Kidney epithelial cell (primary cell): ENCODE results near the gene EIF2AK2. TPM values are rescaled to one million over a fixed set of nuclear protein-coding genes. Genes with fewer than 3 reads are reported as not detected.

ENCODE experiments used
- DNase-seq: peaks from one replicate; pipeline ENCODE4 v3.0.0-alpha.2; 2010; ENCODE audit warnings: low read depth
- H3K27me3 ChIP-seq: 2 replicates; pipeline ENCODE4 v1.6.0; 2011; ENCODE audit warnings: low read length; ENCODE audit not compliant: control insufficient read depth, insufficient read depth
- H3K36me3 ChIP-seq: 2 replicates; pipeline ENCODE4 v1.5.1; 2011; ENCODE audit warnings: low read length; ENCODE audit not compliant: control insufficient read depth, insufficient read depth
- H3K4me3 ChIP-seq: 2 replicates; pipeline ENCODE4 v1.5.1; 2011; ENCODE audit warnings: low read depth, mild to moderate bottlenecking, control low read depth, low read length
- total RNA-seq: library from RNA; depleted of rRNA; stranded (reverse); fragments of >200 nt; gene quantifications from 2 replicates; pipeline ENCODE4 v1.2.3, GENCODE V29; 2015
- TF ChIP-seq, protein P1 (sequence below): IDR thresholded peaks from 2 replicates; pipeline ENCODE4 v1.5.1; 2011; ENCODE audit warnings: mild to moderate bottlenecking, moderate library complexity, low read length, control low read depth, inconsistent platforms; ENCODE audit not compliant: insufficient read depth, poor library complexity, severe bottlenecking

The EIF2AK2 gene
- total RNA-seq, 1 donor from 2014 or later, result 23.5 TPM

DNA sequence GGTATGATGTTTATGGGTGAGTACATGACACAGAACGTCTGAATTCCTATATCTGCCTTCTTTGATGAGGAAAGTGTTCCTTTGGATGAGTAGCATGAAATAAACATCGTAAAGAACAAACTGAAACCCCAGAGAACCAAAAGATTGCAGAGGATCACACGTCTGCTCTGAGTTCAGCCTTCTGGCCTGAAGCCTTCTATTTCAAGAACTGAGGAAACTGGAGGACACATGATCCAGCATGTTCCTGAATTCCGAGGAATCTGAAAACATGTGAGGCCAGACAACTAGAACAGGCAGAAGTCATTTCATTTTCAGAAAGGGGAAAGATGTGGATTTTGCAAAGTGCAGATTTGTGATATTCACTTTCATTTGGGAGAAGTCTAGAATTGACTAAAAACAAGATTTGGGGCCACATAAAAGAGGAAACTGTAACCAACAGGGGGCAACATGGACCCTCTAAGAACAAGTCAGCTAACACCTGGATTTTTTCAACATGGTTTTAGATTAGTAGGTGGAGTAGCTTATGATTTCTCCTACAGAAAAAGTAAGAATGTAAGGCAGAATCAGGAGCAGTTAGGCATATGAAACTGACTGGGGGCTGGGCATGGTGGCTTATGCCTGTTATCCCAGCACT is 23.3 kb upstream of the EIF2AK2 start:
- H3K27me3 ChIP-seq, result no peaks in the 10 kb centered on the region
- no peak overlapping the region for H3K4me3 ChIP-seq
- TF ChIP-seq, protein P1, sequence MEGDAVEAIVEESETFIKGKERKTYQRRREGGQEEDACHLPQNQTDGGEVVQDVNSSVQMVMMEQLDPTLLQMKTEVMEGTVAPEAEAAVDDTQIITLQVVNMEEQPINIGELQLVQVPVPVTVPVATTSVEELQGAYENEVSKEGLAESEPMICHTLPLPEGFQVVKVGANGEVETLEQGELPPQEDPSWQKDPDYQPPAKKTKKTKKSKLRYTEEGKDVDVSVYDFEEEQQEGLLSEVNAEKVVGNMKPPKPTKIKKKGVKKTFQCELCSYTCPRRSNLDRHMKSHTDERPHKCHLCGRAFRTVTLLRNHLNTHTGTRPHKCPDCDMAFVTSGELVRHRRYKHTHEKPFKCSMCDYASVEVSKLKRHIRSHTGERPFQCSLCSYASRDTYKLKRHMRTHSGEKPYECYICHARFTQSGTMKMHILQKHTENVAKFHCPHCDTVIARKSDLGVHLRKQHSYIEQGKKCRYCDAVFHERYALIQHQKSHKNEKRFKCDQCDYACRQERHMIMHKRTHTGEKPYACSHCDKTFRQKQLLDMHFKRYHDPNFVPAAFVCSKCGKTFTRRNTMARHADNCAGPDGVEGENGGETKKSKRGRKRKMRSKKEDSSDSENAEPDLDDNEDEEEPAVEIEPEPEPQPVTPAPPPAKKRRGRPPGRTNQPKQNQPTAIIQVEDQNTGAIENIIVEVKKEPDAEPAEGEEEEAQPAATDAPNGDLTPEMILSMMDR, result no peak
- no peak for DNase-seq
- H3K36me3 ChIP-seq, result no peaks in the 10 kb centered on the region

DNA sequence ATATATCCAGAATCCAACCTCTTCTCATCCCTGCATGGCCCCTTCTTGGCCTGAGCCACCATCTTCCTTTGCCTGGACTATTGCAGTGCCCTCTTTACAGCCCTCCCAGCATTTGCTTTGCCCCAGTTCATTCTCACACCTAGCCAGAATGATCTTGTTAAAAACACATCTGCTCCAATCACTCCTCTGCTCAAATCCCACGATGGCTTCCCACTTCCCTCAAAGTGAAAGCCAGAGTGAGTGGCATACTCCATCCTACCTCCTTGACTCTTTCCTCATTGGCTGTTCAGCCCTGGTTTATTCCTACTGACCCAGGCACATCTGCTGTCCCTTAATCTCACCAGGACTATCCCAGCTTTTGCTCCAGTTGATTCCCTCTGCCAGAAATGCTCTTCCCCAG is 17.0 kb upstream of the EIF2AK2 start:
- TF ChIP-seq, protein P1, result no peak
- Histone ChIP-seq H3K27me3 (no peaks in the 10 kb centered on the region), H3K36me3 (no peaks in the 10 kb centered on the region), H3K4me3 (no peak overlapping the region)
- no peak for DNase-seq

DNA sequence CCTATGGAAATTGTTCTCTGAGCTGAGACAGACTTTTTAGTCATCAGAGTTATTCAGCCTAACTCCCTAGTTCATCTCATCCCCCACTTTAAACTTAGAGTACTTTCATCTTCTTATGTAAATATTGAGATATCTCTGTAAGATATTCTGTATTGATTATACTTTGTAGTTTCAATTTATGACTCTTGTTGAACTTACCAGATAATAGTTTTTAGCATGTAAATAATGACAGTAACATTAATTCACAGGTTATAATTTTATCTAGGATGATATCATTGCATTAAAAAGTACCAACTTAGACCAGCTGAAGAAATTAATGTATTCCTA is 14.8 kb upstream of the EIF2AK2 start:
- Histone ChIP-seq H3K36me3 (no peaks in the 10 kb centered on the region), H3K4me3 (no peak overlapping the region), H3K27me3 (no peaks in the 10 kb centered on the region)
- DNase-seq, result no peak
- TF ChIP-seq, protein P1, result no peak

DNA sequence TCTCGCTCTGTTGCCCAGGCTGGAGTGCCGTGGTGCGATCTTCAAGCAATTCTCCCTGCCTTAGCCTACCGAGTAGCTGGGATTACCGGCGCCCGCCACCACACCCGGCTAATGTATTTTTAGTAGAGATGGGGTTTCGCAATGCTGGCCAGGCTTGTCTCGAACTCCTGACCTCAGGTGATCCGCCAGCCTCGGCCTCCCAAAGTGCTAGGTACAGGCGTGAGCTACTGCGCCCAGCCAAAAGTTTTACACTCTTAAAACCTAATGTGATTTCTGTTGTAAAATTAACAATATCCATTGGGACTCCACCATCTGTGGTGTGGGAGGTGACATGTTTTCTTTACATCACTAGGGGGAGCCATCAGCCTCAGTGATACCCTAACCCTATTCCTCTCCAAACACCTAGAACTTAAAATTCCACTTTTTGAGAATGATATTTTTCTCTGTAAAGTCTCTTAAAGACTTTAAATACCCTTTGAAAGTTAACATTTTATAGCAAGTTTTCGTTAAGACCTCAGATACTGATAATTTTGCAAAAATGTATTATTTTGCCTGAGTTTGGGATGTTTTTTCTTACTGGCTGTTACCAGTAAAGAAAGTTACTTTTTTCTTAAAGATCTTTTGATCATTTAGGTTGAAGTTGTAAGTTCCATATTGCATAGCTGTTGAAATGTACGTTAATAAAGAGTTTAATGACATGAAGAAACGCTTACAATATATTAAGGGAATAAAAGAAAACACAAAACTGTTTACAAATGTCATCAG is 11.6 kb upstream of the EIF2AK2 start:
- Histone ChIP-seq H3K4me3 (no peak overlapping the region), H3K27me3 (no peaks in the 10 kb centered on the region), H3K36me3 (no peaks in the 10 kb centered on the region)
- TF ChIP-seq, protein P1, result peak; percentile 85
- no peak for DNase-seq

DNA sequence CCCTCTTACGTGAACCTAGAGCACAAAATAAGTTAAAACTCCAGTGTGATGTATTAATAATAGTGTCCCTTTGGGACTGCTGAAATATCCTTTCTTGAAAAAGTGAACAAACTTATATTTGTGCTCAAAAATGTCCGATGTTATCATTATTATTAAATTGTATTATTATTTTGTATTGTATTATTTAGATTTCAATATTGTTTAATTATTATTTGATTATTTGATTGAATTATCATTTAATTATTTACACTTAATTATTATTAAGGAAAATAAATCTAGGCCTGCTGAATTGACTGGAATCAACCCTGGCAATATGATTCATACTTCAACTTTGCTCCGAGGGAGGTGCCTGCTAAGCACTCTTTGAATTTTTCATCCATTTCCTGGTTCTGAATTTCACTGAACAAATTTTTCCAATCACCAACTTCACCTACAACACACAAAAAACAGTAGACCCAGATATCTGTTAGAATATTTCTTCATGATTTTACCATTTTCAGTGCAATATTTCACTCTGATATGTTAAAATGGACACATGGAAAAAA is 10.9 kb upstream of the EIF2AK2 start:
- no peaks in the 10 kb centered on the region for H3K27me3 ChIP-seq
- TF ChIP-seq, protein P1, result no peak
- H3K4me3 ChIP-seq, result no peak overlapping the region
- no peaks in the 10 kb centered on the region for H3K36me3 ChIP-seq
- DNase-seq, result no peak
